NCI-H345 (cell line): ENCODE data around the gene GJB6.

Source experiments
- DNase-seq: peaks from one replicate; lab custom pipeline; 2025; lab: John Stamatoyannopoulos, UW

The GJB6 gene

DNA sequence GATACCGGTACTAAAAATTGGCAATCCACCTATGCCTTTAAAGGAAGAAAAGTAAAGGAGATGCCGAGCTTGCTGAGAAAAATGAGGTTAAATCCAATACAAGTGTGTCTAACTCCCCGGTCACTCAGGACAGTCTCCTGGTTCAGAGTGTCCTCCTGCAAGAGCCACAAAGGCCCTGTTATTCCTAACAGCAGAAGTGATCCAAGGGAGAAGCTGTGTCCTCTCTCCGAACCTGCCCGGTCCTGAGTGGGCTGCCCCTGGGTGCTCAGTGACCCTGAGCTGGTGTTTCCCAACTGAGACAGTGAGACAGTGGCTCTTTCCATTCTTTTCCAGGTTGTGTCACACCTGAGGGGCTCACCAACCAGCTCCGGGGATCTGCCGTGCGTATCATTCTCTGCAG lies 4.8 kb downstream of the GJB6 start:
- DNase-seq = no peak

DNA sequence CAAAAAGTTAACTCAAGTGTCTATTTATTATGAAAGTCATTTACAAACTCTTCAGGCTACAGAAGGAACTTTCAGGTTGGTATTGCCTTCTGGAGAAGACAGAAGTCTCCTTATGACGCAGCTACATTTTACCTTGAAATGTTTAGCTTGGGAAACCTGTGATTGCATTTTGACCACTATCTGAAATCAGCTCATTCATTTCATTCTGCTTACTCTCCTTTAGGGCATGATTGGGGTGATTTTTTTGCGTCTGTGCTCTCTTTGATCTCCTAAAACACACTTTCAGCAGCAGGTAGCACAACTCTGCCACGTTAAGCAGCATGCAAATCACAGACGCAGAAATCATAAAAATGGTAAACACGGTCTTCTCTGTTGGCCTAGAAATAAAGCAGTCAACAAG lies 9.6 kb downstream of the GJB6 start:
- no peak for DNase-seq

DNA sequence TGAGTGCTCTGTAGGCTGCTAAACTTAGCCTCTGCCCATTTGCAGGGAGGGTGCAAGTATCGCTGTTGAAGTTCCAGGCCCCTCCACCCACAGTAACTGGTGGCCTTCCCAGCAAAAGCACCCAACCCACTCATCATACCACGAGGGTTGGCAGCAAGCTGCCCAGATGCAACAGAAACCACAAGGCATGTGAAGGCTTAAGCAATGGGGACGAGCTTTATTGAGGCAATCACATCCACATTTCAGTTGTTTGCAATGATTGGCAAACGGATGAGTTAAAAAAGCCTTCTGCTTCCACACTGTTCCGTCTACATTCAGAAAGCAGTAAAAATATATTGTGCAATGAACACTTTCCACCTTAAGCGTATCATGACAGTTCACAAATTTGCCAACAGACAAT lies 10.3 kb downstream of the GJB6 start:
- DNase-seq = no peak

DNA sequence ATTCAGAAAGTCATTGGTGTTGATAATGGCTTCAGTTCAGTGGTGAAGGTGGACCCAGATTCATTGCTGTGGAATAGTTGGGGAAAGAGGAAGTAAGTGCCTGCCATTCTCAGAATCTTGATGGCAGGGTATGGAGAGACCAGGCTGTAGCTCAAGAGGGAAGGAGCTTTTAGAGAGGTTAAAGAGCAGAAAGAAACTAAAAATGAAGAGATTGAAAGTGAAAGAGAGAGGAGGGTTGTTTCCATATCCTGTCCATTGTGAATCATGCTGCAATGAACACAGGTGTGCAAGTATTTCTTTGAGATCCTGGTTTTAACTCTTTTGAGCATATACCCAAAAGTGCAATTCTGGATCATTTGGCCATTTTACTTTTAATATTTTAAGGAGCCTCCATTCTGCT lies 12.5 kb downstream of the GJB6 start:
- no peak for DNase-seq

DNA sequence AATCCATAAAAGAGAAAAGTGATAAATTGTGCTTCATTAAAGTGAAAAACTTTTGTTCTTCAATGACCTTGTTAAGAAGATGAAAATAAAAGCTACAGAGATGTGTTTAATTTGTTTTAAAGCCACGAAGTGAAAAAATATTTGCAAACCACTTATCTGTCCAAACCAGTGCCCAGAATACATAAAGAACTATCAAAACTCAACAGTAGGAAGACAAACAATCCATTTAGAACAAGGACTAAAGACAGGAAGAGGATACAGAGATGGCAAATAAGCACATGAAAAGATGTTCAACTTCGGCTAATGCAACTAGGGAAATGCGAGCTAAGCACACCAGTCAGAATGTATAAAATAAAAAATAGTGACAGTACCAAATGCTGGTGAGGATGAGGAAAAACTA lies 15.0 kb downstream of the GJB6 start:
- peak; percentile 39 for DNase-seq

DNA sequence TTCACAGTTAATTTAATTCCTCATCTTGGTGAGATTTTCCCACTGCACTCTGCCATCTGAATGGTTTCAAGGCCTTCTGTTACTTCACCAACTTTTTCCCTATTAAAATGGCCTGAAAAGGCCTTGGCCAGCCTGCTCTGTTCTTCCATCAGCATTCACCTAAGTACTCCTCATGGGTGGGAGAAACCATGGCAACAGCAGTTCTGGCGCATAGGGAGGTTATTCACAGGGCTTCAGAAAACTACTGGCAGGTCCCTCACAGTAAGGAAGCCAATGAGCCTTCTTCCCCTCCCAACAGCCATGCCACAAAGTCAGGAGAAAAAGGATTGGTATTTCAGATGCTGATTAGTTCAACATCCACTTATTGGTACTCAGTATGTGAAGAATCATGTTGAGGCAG lies 22.2 kb downstream of the GJB6 start:
- no peak for DNase-seq

DNA sequence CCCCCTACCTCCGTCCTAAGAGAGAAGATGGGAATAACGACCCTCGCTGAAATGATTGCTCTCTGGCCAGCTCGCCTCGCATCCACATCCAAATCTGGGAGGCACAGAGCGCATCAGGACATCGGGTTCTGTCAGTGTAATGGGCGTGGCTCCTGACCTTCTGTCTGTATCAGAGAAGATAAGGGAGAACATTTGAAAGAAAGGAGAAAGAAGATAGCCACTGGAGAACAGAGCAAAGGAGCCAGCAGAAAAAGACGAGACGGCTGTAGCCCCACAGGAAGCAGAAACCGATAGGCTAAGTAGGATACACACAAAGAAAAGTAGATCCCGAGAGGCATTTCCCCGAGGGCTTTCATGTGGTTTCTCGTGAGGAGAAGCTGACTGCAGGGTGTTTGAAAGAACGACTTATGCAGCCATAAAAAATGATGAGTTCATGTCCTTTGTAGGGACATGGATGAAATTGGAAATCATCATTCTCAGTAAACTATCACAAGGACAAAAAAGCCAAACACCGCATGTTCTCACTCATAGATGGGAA lies 25.4 kb downstream of the GJB6 start:
- no peak for DNase-seq

DNA sequence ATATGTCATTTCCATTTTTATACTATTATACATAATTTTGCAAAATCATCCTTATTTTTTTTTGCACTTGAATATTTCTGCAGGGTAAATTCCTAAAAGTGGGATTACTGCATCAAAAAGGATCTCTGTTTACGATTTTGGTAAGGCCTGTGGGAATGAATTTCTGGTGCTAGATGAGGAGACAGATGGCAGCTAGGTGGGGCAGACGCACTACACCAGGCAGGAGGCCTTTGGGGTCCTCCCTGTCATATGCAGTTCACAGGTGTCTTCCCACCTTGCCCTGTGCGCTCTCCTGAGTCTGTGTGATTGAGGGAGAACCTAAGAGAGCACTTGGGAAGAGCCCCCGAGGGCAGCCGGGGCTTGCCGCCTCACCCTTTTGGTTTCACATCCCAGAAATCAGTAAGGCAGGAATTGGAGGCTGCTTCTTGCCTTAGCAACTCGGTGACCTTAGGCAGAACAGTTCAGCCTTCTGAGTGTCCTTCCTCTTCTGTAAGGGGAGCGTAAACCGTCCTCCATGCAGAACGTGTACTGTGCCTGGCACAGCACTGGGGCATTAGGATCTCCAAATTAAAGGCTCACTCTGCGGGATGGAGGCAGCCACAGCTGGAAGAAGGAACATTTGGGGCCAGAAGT lies 25.9 kb downstream of the GJB6 start:
- DNase-seq = no peak

DNA sequence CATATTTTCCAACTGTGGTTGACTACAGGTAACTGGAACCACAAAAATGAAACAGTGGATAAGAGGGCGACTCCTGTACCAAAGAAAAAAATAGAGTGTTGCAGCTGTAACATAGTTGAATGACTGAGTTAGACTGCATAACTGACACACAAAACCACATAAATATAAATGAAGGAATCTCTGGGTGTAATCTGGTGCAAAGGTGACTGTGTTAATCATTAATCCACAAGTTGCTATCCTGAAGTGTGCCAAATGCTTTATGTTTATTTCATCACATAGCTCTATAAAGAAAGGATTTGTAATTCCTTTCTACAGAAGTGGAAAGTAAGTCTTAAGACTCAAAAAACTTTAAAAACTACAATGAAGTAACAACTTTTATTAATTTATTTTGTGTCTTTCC lies 33.3 kb downstream of the GJB6 start:
- DNase-seq = no peak

DNA sequence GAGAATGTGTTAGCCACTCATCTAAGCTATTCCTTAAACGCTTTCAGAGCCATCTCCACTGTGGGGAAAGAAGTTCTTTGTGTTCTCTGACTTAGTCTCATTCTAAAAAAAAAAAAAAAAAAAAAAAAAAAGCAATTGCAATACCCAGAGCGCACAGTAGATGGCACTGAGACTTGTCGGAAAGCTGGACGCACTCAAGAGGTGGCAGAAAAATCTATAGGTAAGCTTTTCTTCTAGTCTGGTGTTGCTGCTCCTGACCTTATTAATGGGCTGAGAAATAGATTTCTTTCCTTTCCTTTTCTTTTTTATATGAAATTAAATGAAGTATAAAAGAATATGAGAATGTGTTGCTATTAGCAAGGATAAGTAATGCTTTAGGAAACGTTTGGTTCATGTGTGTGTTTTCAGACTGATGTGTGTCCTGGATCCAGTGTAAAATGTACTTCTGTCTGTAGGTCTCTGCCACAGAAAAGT lies 34.7 kb downstream of the GJB6 start:
- peak; percentile 43 for DNase-seq

DNA sequence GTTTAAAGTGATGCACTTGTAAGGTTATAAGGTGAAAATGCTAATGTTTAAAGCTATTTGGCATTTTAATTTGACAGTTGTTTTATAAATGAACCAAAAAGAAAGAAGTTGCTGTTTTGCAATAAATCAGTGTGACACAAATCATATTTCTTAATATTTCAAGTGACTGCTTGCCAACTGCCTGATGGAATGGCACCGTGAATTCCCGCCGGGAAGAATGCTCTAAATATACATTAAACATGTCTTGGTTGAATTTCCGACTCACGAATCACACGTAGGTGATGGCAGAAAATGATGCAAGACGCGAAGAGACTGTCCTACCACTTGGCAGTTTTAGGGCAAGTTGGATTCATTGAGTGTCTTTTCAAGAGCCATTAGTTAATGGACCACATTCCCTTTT lies 36.3 kb downstream of the GJB6 start:
- no peak for DNase-seq

DNA sequence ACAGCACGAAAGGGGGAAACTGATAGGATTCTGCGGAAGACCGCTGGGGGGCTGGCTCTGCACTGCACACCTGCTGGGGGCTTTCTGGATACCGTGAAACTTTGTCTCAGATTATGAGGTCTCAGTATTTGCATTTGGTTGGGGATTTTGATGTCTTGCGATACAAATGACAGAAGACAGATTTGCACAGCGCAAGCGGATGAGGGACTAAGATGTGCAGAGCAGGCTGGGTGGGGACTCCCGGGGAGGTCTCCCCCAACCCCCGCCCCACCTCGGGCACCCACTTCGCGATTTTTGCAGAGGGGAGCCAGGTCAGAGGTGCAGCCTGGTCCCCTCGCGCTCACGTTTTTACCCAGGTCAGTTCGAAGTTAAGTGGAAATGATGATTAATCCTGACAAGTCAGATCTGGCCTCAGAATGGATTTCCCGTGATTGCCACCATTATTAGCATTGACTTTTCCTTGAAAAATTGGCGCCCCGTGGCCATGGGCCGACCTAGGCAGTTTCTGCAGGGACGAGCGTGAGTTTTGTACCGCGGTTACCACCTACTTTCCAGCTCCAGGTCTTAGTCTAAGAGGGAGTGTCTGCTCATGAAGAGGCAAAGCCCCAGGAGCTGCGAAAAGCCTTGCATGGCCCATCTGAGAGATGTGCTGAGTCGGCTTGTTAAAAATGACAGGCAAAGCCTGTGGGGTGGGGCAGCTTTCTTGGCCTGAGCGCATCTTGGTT lies 38.0 kb downstream of the GJB6 start:
- no peak for DNase-seq

DNA sequence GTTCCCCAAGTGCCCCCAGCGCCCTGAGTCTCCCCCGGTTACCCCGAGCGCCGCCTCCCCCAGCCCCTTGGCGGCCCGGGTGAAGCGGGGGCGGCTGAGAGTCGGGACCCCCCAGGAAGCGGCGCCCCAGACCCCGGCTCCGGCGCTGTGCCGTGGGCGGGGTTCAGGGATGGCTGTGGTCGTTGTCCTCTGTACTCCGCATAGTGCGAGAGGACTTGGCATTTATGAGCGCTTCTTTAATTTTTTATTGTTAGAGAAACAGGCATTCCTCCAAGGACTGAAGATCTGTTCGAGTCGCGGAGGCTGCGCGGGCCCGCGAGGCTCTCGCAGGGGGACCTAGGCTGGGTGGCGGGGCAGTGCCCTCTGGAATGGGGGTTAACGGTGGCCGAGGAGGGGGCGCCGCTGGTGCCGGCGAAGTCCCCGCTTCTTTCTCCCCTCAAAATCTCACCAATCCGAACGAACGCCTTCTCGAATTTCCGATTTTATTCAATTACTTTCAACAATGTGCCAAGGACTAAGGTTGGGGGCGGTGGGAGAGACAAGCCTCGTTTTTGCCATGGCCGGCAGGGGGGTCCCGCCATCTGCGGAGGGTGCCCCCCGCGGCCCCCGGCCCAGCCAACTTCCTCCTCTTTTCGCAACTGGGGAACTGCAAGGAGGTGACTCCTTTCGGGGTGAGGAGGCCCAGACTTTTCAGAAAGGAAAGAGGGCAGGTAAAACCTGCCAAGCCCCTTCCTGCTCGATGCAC lies 38.8 kb downstream of the GJB6 start:
- DNase-seq = no peak

DNA sequence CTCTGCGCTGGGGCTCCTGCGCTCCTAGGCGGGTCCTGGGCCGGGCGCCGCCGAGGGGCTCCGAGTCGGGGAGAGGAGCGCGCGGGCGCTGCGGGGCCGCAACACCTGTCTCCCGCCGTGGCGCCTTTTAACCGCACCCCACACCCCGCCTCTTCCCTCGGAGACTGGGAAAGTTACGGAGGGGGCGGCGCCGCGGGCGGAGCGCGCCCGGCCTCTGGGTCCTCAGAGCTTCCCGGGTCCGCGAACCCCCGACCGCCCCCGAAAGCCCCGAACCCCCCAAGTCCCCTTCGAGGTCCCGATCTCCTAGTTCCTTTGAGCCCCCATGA lies 39.3 kb downstream of the GJB6 start, which contains the start of gene GJB2:
GJB2 (minus strand) TSS at position 103 of the 326 bp plus-strand sequence. CDS start 3,357 bp downstream, outside the sequence.
- DNase-seq = peak; percentile 8

DNA sequence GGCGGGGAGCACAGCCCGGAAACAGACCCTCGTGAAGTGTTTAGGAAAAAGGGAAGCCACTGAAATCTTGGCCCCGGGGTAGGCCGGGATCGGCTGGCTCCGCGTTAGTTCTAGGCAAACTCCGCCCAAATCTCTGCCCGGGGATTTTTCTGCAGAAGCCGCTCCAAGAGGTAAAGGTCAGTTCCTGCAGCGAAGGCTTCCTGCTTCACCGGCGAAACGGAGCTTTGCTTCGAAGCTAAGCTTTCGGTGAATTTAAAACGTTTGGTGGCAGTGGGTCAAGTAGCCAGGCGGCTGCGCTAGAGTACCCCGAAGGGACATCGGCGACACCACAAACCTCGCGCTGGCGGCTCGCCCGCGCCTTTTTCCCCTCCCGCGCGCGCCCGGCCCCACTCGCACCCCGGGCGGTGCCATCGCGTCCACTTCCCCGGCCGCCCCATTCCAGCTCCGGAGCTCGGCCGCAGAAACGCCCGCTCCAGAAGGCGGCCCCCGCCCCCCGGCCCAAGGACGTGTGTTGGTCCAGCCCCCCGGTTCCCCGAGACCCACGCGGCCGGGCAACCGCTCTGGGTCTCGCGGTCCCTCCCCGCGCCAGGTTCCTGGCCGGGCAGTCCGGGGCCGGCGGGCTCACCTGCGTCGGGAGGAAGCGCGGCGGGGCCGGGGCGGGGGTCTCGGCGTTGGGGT lies 39.8 kb downstream of the GJB6 start:
- DNase-seq = no peak

DNA sequence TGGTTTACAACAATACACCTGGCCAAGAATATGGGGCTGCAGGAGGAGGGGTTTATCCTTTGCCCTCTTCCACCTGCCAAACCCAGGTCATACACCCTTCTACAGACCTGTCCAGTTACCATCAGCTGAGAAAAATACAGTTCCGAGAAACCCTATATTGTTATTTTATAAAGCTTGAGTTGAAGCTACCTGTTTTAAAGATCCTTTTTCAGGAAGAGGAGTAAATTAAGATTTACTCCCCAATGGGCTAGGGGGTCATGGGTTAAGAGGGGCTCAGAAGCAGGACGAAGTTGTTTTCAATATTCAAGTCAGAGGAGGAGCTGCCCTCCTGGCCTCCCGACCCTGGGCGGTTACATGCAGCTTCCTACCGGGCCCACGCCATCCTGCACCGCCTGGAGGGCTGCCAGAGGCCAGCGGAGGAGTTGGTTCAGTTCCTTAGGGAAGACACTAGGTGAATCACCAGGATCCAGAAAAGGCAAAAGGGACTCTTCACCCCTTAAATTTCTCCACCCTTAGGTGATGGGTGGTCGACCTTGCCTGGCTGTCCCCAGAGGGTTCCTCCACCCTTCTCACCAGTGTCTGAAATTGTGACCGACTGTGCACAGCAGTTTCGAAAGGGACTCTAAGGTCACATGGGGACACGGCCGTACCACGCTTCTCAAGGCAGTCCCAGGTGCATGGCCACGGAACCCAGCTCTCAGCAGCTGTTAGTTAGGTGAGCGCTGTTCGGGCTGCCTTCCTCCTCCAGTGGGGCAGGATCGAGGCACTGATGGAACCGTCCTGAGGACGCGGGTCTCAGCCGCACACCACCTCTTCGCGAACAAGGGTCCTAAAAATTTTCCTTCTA lies 40.6 kb downstream of the GJB6 start:
- no peak for DNase-seq

DNA sequence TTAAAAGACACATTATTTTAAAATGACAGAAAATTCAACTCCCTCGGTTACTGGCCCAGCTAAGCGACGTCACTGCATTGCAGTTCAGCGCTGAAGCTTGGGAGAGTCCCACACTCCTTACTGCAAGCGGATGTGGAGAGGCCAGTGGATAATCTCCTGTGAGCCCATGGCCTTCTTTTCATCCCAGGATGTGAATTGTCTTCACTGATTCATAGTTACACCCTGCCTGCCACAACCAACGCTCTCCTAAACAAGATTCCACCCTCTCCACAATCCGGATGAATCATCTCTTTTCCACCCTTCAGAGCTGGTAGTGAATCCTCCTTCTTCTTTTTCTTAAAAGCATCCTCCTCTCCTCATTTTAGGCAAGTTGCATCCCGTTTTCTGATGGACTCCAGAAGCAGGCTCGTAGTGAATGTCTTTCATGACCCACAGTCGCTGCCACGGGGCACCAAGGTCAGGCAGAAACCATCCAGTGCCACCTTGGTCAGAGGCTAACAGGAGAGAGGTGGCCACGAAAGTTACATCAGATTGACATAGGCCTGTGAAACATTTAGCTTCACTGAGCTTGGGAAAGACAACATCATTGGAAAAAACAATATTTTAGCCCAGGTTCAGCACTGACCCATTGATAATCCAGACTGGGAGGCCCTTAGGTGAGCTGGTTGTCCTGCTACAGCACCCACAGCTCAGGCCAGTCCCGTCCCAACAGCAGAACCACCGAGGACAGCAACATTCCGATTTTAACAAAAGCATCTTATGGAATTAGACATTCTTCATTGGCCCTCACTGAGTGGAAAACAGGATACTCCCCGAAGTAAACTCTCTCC lies 41.4 kb downstream of the GJB6 start:
- DNase-seq = no peak

DNA sequence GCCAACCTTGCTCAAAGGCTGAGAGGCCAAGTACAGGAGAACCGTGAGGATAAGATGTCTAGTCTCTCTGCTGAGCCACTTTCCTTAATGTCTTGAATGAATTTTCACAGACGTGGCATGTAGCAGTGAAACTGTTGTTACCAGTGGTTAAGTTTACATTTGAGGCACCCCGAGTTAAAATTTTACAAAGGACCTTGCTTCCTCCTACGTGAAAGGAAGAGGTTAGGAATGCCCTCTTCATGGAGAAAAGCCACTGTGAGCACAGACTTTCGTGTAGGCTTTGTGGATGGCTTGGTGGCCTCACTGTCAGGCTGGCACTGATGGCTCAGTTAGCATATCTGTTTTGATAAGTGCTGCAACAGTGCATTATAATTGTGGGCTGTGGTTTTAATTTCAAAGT lies 42.0 kb downstream of the GJB6 start:
- no peak for DNase-seq

DNA sequence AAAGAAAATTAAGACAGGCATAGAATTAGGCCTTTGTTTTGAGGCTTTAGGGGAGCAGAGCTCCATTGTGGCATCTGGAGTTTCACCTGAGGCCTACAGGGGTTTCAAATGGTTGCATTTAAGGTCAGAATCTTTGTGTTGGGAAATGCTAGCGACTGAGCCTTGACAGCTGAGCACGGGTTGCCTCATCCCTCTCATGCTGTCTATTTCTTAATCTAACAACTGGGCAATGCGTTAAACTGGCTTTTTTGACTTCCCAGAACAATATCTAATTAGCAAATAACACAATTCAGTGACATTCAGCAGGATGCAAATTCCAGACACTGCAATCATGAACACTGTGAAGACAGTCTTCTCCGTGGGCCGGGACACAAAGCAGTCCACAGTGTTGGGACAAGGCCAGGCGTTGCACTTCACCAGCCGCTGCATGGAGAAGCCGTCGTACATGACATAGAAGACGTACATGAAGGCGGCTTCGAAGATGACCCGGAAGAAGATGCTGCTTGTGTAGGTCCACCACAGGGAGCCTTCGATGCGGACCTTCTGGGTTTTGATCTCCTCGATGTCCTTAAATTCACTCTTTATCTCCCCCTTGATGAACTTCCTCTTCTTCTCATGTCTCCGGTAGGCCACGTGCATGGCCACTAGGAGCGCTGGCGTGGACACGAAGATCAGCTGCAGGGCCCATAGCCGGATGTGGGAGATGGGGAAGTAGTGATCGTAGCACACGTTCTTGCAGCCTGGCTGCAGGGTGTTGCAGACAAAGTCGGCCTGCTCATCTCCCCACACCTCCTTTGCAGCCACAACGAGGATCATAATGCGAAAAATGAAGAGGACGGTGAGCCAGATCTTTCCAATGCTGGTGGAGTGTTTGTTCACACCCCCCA lies 43.2 kb downstream of the GJB6 start:
- DNase-seq = no peak
